Measurements from ENCODE around the gene POLR3A.

- no peak for TF ChIP-seq CTCF (IDR thresholded peaks at IDR 0.05)
- TF ChIP-seq POLR2AphosphoS5 (IDR thresholded peaks at IDR 0.05): no peak
- no peak for TF ChIP-seq POLR2A (IDR thresholded peaks at IDR 0.05)
Measured at GRCh38 chr10:78009662-78010061, 19.7 kb downstream of the POLR3A start.

All from breast epithelium (tissue), 3 donors.